Liver (tissue), 9 donors: ENCODE results near the gene STEAP3. TPM values are rescaled to one million over a fixed set of nuclear protein-coding genes. Genes with fewer than 3 reads are reported as not detected.

Experiments used
- DNase-seq: peaks from one replicate; pipeline ENCODE4 v3.0.0-alpha.2; 2017; ENCODE audit warnings: low spot score
- H3K27ac ChIP-seq, 2 donors: one replicate each; pipeline ENCODE4 v1.7.0; 2013; ENCODE audit warnings: inconsistent platforms in 2 of 2, low read length in 2 of 2, control low read depth in 1 of 2, low read depth in 1 of 2, mild to moderate bottlenecking in 1 of 2
- H3K27me3 ChIP-seq, 4 donors: one replicate each; pipeline versions ENCODE4 v1.6.1 to v1.7.0; 2013; ENCODE audit warnings: low read length in 3 of 4, inconsistent platforms in 1 of 4, mild to moderate bottlenecking in 1 of 4, moderate library complexity in 1 of 4; ENCODE audit not compliant: control insufficient read depth in 4 of 4, insufficient read depth in 4 of 4
- H3K36me3 ChIP-seq, 4 donors: one replicate each; pipeline versions ENCODE4 v1.6.1 to v1.7.0; 2013; ENCODE audit warnings: low read length in 3 of 4, mild to moderate bottlenecking in 3 of 4, low read depth in 1 of 4, moderate library complexity in 1 of 4; ENCODE audit not compliant: control insufficient read depth in 4 of 4, insufficient read depth in 3 of 4
- H3K4me1 ChIP-seq, 4 donors: one replicate each; pipeline versions ENCODE4 v1.6.1 to v1.7.0; 2013; ENCODE audit warnings: low read length in 3 of 4, mild to moderate bottlenecking in 3 of 4, moderate library complexity in 1 of 4; ENCODE audit not compliant: control insufficient read depth in 4 of 4, insufficient read depth in 4 of 4
- H3K4me3 ChIP-seq, 3 donors: one replicate each; pipeline versions ENCODE4 v1.6.1 to v1.7.0; 2013; ENCODE audit warnings: low read length in 3 of 3, control low read depth in 1 of 3, low read depth in 1 of 3, mild to moderate bottlenecking in 1 of 3
- H3K9ac ChIP-seq, 2 donors: one replicate each; pipeline ENCODE4 v1.7.0; 2013; ENCODE audit warnings: low read length in 2 of 2, mild to moderate bottlenecking in 2 of 2, moderate library complexity in 2 of 2, control low read depth in 1 of 2, low read depth in 1 of 2
- H3K9me3 ChIP-seq, 4 donors: one replicate each; pipeline versions ENCODE4 v1.6.1 to v1.7.0; 2013; ENCODE audit warnings: low read length in 3 of 4; ENCODE audit not compliant: control insufficient read depth in 4 of 4
- EGR1 ChIP-seq, 2 donors: IDR thresholded peaks; 2 replicates each; pipeline ENCODE4 v1.6.1; 2016 to 2018; ENCODE audit warnings: antibody characterized with exemption in 2 of 2, low read depth in 2 of 2
- FOXA1 ChIP-seq: IDR thresholded peaks from 2 replicates; pipeline ENCODE4 v1.6.1; 2016; ENCODE audit warnings: antibody characterized with exemption
- GABPA ChIP-seq, 2 donors: IDR thresholded peaks in 1 of 2; conservative IDR thresholded peaks in 1 of 2; 2 replicates each; pipeline ENCODE4 v1.6.1; 2016; ENCODE audit warnings: antibody characterized with exemption in 2 of 2, mild to moderate bottlenecking in 1 of 2, moderate library complexity in 1 of 2
- HNF4G ChIP-seq: IDR thresholded peaks from 2 replicates; pipeline ENCODE4 v1.6.1; 2016; ENCODE audit warnings: antibody characterized with exemption
- JUND ChIP-seq, 2 donors: IDR thresholded peaks; 2 replicates each; pipeline ENCODE4 v1.6.1; 2016; ENCODE audit warnings: antibody characterized with exemption in 2 of 2
- RAD21 ChIP-seq, 2 donors: IDR thresholded peaks; 2 replicates each; pipeline ENCODE4 v1.6.1; 2016; ENCODE audit warnings: antibody characterized with exemption in 2 of 2, mild to moderate bottlenecking in 2 of 2
- RXRA ChIP-seq, 2 donors: IDR thresholded peaks; 2 replicates each; pipeline ENCODE4 v1.6.1; 2017 to 2018; ENCODE audit warnings: antibody characterized with exemption in 2 of 2, mild to moderate bottlenecking in 1 of 2
- SP1 ChIP-seq: IDR thresholded peaks from 2 replicates; pipeline ENCODE4 v1.6.1; 2018; ENCODE audit warnings: antibody characterized with exemption, mild to moderate bottlenecking
- TAF1 ChIP-seq: conservative IDR thresholded peaks from 2 replicates; pipeline ENCODE4 v1.6.1; 2016; ENCODE audit warnings: antibody characterized with exemption, mild to moderate bottlenecking
- YY1 ChIP-seq: IDR thresholded peaks from 2 replicates; pipeline ENCODE4 v1.6.1; 2016; ENCODE audit warnings: antibody characterized with exemption, mild to moderate bottlenecking
- WGBS: extraction: QIAGEN DNeasy Blood & Tissue Kit; methylation state at CpG from one replicate; pipeline ENCODE4 v1.1.7; 2013; 5-methylcytosine and 5-hydroxymethylcytosine counted together
- polyA plus RNA-seq, 2 donors: library from polyadenylated mRNA; stranded (reverse) in 1 of 2; unstranded in 1 of 2; fragments of 200-250 nt in 1 of 2; fragments of >200 nt in 1 of 2; fragmentation: Nextera tagmentation in 1 of 2; extraction: Ambion mirVana in 1 of 2; gene quantifications; one replicate each; pipeline versions ENCODE4 v1.2.1 to v1.2.3, GENCODE V29; 2013 to 2015
- total RNA-seq, 2 donors: library from RNA; depleted of rRNA; stranded (reverse); fragments of >200 nt; gene quantifications; one replicate each; pipeline ENCODE4 v1.2.3, GENCODE V29; 2014
- TF ChIP-seq, protein P1 (sequence below): IDR thresholded peaks from 2 replicates; pipeline ENCODE4 v1.6.1; 2016; ENCODE audit warnings: antibody characterized with exemption
- TF ChIP-seq, protein P2 (sequence below): IDR thresholded peaks from 2 replicates; pipeline ENCODE4 v1.6.1; 2016; ENCODE audit warnings: antibody characterized with exemption
- TF ChIP-seq, protein P3 (sequence below): IDR thresholded peaks from 2 replicates; pipeline ENCODE4 v1.6.1; 2016; ENCODE audit warnings: antibody characterized with exemption, mild to moderate bottlenecking
- TF ChIP-seq, protein P4 (sequence below): IDR thresholded peaks from 2 replicates; pipeline ENCODE4 v1.6.1; 2016; ENCODE audit warnings: antibody characterized with exemption
- TF ChIP-seq, protein P5 (sequence below): fragments of 150-350 bp; IDR thresholded peaks from 2 replicates; pipeline ENCODE4 v1.5.1; 2017; ENCODE audit warnings: improper control_type of control experiment, low read depth, low read length; ENCODE audit not compliant: missing input control
- donor health status: healthy.
- donor health status: healthy.
- donor health status: healthy.
- donor health status: healthy.
- donor health status: healthy.

STEAP3 gene
- total and polyA plus RNA-seq, 4 donors: 44.4 to 158 (median 113) TPM

DNA sequence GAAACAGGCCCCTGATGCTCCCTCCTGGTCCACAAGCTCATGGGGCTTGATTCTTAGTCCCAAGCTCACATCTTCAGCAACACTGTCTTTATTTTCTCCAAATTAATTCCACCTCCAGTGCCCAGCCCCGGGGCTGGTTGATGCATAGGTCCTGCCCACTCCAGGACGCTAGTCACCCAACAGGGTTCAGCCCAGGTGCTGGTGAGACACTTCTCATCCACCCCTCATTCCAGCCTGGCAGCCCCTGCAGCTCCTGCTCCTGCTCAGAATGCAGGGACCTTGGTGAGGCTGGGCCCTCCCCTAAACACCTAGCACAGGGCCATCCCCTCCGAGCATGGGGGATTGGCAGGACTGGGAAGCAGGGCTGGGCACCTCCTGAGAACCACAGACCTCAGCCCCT is 25.7 kb downstream of the STEAP3 start:
- DNase-seq: no peak
- TF ChIP-seq EGR1 (IDR thresholded peaks at IDR 0.05; ENCODE audit: low read depth in 2 of 2) (no peak), HNF4G (no peak), YY1 (no peak), RXRA (IDR thresholded peaks at IDR 0.05) (no peak), RAD21 (IDR thresholded peaks at IDR 0.05) (no peak), TAF1 (no peak), FOXA1 (no peak), JUND (IDR thresholded peaks at IDR 0.05) (no peak), SP1 (no peak), GABPA (IDR thresholded peaks at IDR 0.05 in 1 of 2, conservative IDR thresholded peaks at IDR 0.05 in 1 of 2) (no peak)
- TF ChIP-seq, protein P1, sequence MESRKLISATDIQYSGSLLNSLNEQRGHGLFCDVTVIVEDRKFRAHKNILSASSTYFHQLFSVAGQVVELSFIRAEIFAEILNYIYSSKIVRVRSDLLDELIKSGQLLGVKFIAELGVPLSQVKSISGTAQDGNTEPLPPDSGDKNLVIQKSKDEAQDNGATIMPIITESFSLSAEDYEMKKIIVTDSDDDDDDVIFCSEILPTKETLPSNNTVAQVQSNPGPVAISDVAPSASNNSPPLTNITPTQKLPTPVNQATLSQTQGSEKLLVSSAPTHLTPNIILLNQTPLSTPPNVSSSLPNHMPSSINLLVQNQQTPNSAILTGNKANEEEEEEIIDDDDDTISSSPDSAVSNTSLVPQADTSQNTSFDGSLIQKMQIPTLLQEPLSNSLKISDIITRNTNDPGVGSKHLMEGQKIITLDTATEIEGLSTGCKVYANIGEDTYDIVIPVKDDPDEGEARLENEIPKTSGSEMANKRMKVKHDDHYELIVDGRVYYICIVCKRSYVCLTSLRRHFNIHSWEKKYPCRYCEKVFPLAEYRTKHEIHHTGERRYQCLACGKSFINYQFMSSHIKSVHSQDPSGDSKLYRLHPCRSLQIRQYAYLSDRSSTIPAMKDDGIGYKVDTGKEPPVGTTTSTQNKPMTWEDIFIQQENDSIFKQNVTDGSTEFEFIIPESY: no peak
- TF ChIP-seq, protein P2, sequence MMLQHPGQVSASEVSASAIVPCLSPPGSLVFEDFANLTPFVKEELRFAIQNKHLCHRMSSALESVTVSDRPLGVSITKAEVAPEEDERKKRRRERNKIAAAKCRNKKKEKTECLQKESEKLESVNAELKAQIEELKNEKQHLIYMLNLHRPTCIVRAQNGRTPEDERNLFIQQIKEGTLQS: no peak
- TF ChIP-seq, protein P3, sequence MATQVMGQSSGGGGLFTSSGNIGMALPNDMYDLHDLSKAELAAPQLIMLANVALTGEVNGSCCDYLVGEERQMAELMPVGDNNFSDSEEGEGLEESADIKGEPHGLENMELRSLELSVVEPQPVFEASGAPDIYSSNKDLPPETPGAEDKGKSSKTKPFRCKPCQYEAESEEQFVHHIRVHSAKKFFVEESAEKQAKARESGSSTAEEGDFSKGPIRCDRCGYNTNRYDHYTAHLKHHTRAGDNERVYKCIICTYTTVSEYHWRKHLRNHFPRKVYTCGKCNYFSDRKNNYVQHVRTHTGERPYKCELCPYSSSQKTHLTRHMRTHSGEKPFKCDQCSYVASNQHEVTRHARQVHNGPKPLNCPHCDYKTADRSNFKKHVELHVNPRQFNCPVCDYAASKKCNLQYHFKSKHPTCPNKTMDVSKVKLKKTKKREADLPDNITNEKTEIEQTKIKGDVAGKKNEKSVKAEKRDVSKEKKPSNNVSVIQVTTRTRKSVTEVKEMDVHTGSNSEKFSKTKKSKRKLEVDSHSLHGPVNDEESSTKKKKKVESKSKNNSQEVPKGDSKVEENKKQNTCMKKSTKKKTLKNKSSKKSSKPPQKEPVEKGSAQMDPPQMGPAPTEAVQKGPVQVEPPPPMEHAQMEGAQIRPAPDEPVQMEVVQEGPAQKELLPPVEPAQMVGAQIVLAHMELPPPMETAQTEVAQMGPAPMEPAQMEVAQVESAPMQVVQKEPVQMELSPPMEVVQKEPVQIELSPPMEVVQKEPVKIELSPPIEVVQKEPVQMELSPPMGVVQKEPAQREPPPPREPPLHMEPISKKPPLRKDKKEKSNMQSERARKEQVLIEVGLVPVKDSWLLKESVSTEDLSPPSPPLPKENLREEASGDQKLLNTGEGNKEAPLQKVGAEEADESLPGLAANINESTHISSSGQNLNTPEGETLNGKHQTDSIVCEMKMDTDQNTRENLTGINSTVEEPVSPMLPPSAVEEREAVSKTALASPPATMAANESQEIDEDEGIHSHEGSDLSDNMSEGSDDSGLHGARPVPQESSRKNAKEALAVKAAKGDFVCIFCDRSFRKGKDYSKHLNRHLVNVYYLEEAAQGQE: no peak
- TF ChIP-seq, protein P4, sequence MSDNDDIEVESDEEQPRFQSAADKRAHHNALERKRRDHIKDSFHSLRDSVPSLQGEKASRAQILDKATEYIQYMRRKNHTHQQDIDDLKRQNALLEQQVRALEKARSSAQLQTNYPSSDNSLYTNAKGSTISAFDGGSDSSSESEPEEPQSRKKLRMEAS: no peak
- TF ChIP-seq, protein P5, sequence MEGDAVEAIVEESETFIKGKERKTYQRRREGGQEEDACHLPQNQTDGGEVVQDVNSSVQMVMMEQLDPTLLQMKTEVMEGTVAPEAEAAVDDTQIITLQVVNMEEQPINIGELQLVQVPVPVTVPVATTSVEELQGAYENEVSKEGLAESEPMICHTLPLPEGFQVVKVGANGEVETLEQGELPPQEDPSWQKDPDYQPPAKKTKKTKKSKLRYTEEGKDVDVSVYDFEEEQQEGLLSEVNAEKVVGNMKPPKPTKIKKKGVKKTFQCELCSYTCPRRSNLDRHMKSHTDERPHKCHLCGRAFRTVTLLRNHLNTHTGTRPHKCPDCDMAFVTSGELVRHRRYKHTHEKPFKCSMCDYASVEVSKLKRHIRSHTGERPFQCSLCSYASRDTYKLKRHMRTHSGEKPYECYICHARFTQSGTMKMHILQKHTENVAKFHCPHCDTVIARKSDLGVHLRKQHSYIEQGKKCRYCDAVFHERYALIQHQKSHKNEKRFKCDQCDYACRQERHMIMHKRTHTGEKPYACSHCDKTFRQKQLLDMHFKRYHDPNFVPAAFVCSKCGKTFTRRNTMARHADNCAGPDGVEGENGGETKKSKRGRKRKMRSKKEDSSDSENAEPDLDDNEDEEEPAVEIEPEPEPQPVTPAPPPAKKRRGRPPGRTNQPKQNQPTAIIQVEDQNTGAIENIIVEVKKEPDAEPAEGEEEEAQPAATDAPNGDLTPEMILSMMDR: no peak
- Histone ChIP-seq H3K4me3 (no peak overlapping the region), H3K27me3 (no peaks in the 10 kb centered on the region), H3K36me3 (peaks cover 15 to 73% (median 65%) of the 10 kb centered on the region in 4 donors), H3K9ac (no peak overlapping the region), H3K9me3 (no peaks in the 10 kb centered on the region), H3K4me1 (peaks cover 0 to 24% (median 11%) of the 10 kb centered on the region in 4 donors), H3K27ac (no peak overlapping the region)
- 95% methylated on average over 3 of the region's 3 CpGs for WGBS
